ENCODE measurements around the gene AUTS2. TPM values are rescaled to one million over a fixed set of nuclear protein-coding genes. Genes with fewer than 3 reads are reported as not detected.

The AUTS2 gene
- polyA plus RNA-seq, 3 donors, result 0.08 to 0.35 TPM; not detected in 1

DNA sequence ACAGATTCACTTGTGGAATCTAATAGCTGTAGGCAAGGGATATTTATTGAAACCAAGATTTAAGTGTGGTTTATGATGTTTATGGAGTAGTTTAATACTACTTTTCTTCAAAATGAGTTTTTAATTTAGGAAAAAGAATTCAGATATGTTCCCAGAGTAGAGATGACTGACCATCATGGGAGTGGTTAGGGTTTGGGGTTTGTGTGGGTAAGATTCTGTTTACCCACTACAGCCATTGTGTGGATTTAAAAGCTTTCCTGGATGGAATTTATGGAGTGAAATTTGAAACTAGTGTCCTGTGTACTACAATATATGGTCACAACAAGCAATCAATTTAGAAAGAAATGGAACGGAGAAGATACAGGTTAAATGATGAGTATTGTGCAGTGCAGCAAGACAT, 453.5 kb downstream of the AUTS2 start:
- peaks cover 0 to 1% (median 0%) of the 10 kb centered on the region in 7 donors for H3K9me3 Mint-ChIP-seq
- peaks cover 0 to 1% (median 0%) of the 10 kb centered on the region in 3 donors for H3K27me3 Mint-ChIP-seq (ENCODE audit: low read depth in 3 of 3)
- no CpG with 5 or more reads among the region's 1 CpG for WGBS (ENCODE audit: insufficient coverage)

DNA sequence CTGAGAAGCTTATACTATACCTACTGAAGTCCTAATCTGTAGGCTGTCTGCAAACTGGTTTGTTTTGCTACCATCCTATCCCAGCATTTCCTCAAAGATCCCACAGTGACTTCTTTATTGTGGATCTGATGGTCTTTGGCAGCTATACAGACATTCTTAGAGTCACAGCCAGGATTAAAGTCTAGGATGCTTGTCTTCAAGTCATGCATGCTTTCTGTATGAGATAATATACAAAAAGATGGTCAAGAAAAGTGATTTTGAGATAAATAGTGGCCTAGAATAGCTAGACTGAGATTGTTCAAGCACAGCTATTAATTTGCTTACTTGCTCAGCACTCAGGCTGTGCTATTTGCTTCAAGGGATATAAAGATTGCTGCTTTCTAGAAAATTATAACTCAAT, 454.4 kb downstream of the AUTS2 start:
- H3K4me3 Mint-ChIP-seq, result no peak overlapping the region
- peaks cover 0 to 1% (median 0%) of the 10 kb centered on the region in 3 donors for H3K27me3 Mint-ChIP-seq (ENCODE audit: low read depth in 3 of 3)
- no peaks in the 10 kb centered on the region for H3K27me3 ChIP-seq (ENCODE audit: control insufficient read depth in 2 of 2, insufficient read depth in 2 of 2, low read length in 2 of 2)
- H3K4me1 ChIP-seq (ENCODE audit: control insufficient read depth in 1 of 2, insufficient read depth in 2 of 2, low read length in 2 of 2), result no peaks in the 10 kb centered on the region
- H3K79me2 ChIP-seq (ENCODE audit: insufficient read depth, low read length), result no peaks in the 10 kb centered on the region
- DNase-seq, result no peak
- intact Hi-C loops (cut with micrococcal nuclease), result no loop called here
- H4K20me1 ChIP-seq (ENCODE audit: insufficient read depth, low read length), result no peaks in the 10 kb centered on the region
- no peaks in the 10 kb centered on the region for H3K9me3 ChIP-seq (replicated peaks in 1 of 2; ENCODE audit: control insufficient read depth in 1 of 2, insufficient read depth in 1 of 2, low read length in 2 of 2)
- TF ChIP-seq, protein P1, sequence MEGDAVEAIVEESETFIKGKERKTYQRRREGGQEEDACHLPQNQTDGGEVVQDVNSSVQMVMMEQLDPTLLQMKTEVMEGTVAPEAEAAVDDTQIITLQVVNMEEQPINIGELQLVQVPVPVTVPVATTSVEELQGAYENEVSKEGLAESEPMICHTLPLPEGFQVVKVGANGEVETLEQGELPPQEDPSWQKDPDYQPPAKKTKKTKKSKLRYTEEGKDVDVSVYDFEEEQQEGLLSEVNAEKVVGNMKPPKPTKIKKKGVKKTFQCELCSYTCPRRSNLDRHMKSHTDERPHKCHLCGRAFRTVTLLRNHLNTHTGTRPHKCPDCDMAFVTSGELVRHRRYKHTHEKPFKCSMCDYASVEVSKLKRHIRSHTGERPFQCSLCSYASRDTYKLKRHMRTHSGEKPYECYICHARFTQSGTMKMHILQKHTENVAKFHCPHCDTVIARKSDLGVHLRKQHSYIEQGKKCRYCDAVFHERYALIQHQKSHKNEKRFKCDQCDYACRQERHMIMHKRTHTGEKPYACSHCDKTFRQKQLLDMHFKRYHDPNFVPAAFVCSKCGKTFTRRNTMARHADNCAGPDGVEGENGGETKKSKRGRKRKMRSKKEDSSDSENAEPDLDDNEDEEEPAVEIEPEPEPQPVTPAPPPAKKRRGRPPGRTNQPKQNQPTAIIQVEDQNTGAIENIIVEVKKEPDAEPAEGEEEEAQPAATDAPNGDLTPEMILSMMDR (IDR thresholded peaks at IDR 0.05), result no peak
- no peaks in the 10 kb centered on the region for H3K4me1 Mint-ChIP-seq
- H3K4me3 ChIP-seq (replicated peaks in 1 of 3; ENCODE audit: low read depth in 2 of 3, low read length in 3 of 3), result no peak overlapping the region
- H3K36me3 Mint-ChIP-seq, result no peaks in the 10 kb centered on the region
- H3K36me3 ChIP-seq (replicated peaks in 1 of 2; ENCODE audit: control insufficient read depth in 1 of 2, insufficient read depth in 2 of 2, low read length in 2 of 2), result no peaks in the 10 kb centered on the region
- no peak overlapping the region for H3K27ac ChIP-seq (ENCODE audit: low read depth in 1 of 2, low read length in 2 of 2)
- peaks cover 0 to 1% (median 0%) of the 10 kb centered on the region in 7 donors for H3K9me3 Mint-ChIP-seq
- no peak overlapping the region for H2AFZ ChIP-seq (ENCODE audit: insufficient read depth, low read depth, low read length, poor library complexity, severe bottlenecking)
- no peak overlapping the region for H3K27ac Mint-ChIP-seq
- no peak overlapping the region for H3K9ac ChIP-seq (ENCODE audit: insufficient read depth, low read length, poor library complexity, severe bottlenecking)
- H3K4me2 ChIP-seq (replicated peaks; ENCODE audit: extremely low read depth, low read length, poor library complexity, severe bottlenecking), result no peak overlapping the region

More for the DNA sequence above, 453.5 kb downstream of the AUTS2 start:
- no peaks in the 10 kb centered on the region for H4K20me1 ChIP-seq (ENCODE audit: insufficient read depth, low read length)
- no peaks in the 10 kb centered on the region for H3K4me1 ChIP-seq (ENCODE audit: control insufficient read depth in 1 of 2, insufficient read depth in 2 of 2, low read length in 2 of 2)
- no peak overlapping the region for H3K27ac Mint-ChIP-seq
- H3K79me2 ChIP-seq (ENCODE audit: insufficient read depth, low read length), result no peaks in the 10 kb centered on the region
- no peaks in the 10 kb centered on the region for H3K36me3 Mint-ChIP-seq
- H3K9me3 ChIP-seq (replicated peaks in 1 of 2; ENCODE audit: control insufficient read depth in 1 of 2, insufficient read depth in 1 of 2, low read length in 2 of 2), result no peaks in the 10 kb centered on the region
- no peak overlapping the region for H3K4me2 ChIP-seq (replicated peaks; ENCODE audit: extremely low read depth, low read length, poor library complexity, severe bottlenecking)
- no peak overlapping the region for H3K27ac ChIP-seq (ENCODE audit: low read depth in 1 of 2, low read length in 2 of 2)
- no peaks in the 10 kb centered on the region for H3K36me3 ChIP-seq (replicated peaks in 1 of 2; ENCODE audit: control insufficient read depth in 1 of 2, insufficient read depth in 2 of 2, low read length in 2 of 2)
- no peak for DNase-seq
- no peak overlapping the region for H3K4me3 ChIP-seq (replicated peaks in 1 of 3; ENCODE audit: low read depth in 2 of 3, low read length in 3 of 3)
- TF ChIP-seq, protein P1 (IDR thresholded peaks at IDR 0.05), result no peak
- H3K4me3 Mint-ChIP-seq, result no peak overlapping the region
- H3K4me1 Mint-ChIP-seq, result no peaks in the 10 kb centered on the region
- no peak overlapping the region for H2AFZ ChIP-seq (ENCODE audit: insufficient read depth, low read depth, low read length, poor library complexity, severe bottlenecking)
- intact Hi-C loops (cut with micrococcal nuclease), result no loop called here
- H3K9ac ChIP-seq (ENCODE audit: insufficient read depth, low read length, poor library complexity, severe bottlenecking), result no peak overlapping the region
- no peaks in the 10 kb centered on the region for H3K27me3 ChIP-seq (ENCODE audit: control insufficient read depth in 2 of 2, insufficient read depth in 2 of 2, low read length in 2 of 2)

Measured in CD14-positive monocyte (primary cell).